MCF 10A (cell line): ENCODE data around the gene NR4A3. TPM values are rescaled to one million over a fixed set of nuclear protein-coding genes. Genes with fewer than 3 reads are reported as not detected.

Experiments used
- BruUV-seq: library from RNA; stranded (reverse); fragments of 400-500 nt; replicated peaks from 2 replicates; lab custom pipeline; 2021; lab: Mats Ljungman, UMichigan
- CTCF ChIA-PET: fragments of 300-600 bp; sonication (Branson Sonifier 250); formaldehyde crosslinking; extraction: SDS; loops from one replicate; lab custom pipeline; 2021; ENCODE audit warnings: antibody characterized with exemption, inconsistent platforms; lab: Yijun Ruan, JAX
- POLR2A ChIA-PET: fragments of 300-600, 350-650 bp; sonication (Branson Sonifier 250); formaldehyde crosslinking; extraction: SDS; loops from one replicate; lab custom pipeline; 2020; ENCODE audit warnings: antibody characterized with exemption, inconsistent platforms; lab: Yijun Ruan, JAX
- DNase-seq: peaks from one replicate; pipeline ENCODE4 v3.0.0-alpha.2; 2018; ENCODE audit not compliant: unreplicated experiment
- H3K27ac Mint-ChIP-seq: one replicate; pipeline ENCODE4 v1.8.0; 2022; ENCODE audit warnings: mild to moderate bottlenecking, low read depth, mixed read lengths; ENCODE audit not compliant: unreplicated experiment
- H3K27me3 Mint-ChIP-seq: one replicate; pipeline ENCODE4 v1.8.0; 2022; ENCODE audit warnings: mixed read lengths; ENCODE audit not compliant: insufficient read depth, unreplicated experiment
- H3K36me3 Mint-ChIP-seq: one replicate; pipeline ENCODE4 v1.8.0; 2022; ENCODE audit warnings: mild to moderate bottlenecking, moderate library complexity, mixed read lengths; ENCODE audit not compliant: insufficient read depth, unreplicated experiment
- H3K4me1 Mint-ChIP-seq: one replicate; pipeline ENCODE4 v1.8.0; 2022; ENCODE audit warnings: mixed read lengths; ENCODE audit not compliant: insufficient read depth, unreplicated experiment
- H3K4me3 Mint-ChIP-seq: one replicate; pipeline ENCODE4 v1.8.0; 2022; ENCODE audit warnings: mild to moderate bottlenecking, moderate library complexity, mixed read lengths; ENCODE audit not compliant: unreplicated experiment
- H3K9me3 Mint-ChIP-seq: one replicate; pipeline ENCODE4 v1.8.0; 2022; ENCODE audit warnings: mixed read lengths; ENCODE audit not compliant: unreplicated experiment
- intact Hi-C: fragments of 100-400 bp; cut with micrococcal nuclease; formaldehyde crosslinking; loops from 2 replicates; pipeline ENCODE4 v1.14.1; 2022
- total RNA-seq: library from RNA; stranded (reverse); gene quantifications from 2 replicates; pipeline ENCODE4 v1.2.3, GENCODE V29; 2022
- TF ChIP-seq, protein P1 (sequence below): fragments of 200-600 bp; IDR thresholded peaks from one replicate; pipeline ENCODE4 v1.8.0; 2022; ENCODE audit warnings: antibody characterized with exemption, mild to moderate bottlenecking; ENCODE audit not compliant: unreplicated experiment

The NR4A3 gene
- total RNA-seq, 1 experiment from 2014 or later = 0.16 TPM

GRCh38 chr9:99873943-99874584, 52.4 kb downstream of the NR4A3 start:
- Mint-ChIP-seq H3K4me1 (peaks cover 6% of the 10 kb centered on the region), H3K36me3 (no peaks in the 10 kb centered on the region), H3K4me3 (no peak overlapping the region), H3K27me3 (peaks cover 55% of the 10 kb centered on the region), H3K9me3 (no peaks in the 10 kb centered on the region), H3K27ac (no peak overlapping the region)
- TF ChIP-seq, protein P1, sequence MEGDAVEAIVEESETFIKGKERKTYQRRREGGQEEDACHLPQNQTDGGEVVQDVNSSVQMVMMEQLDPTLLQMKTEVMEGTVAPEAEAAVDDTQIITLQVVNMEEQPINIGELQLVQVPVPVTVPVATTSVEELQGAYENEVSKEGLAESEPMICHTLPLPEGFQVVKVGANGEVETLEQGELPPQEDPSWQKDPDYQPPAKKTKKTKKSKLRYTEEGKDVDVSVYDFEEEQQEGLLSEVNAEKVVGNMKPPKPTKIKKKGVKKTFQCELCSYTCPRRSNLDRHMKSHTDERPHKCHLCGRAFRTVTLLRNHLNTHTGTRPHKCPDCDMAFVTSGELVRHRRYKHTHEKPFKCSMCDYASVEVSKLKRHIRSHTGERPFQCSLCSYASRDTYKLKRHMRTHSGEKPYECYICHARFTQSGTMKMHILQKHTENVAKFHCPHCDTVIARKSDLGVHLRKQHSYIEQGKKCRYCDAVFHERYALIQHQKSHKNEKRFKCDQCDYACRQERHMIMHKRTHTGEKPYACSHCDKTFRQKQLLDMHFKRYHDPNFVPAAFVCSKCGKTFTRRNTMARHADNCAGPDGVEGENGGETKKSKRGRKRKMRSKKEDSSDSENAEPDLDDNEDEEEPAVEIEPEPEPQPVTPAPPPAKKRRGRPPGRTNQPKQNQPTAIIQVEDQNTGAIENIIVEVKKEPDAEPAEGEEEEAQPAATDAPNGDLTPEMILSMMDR = no peak
- POLR2A ChIA-PET = no interaction called here
- no TSS peak for BruUV-seq
- no peak for DNase-seq
- CTCF ChIA-PET = interaction anchor here (0.5 to 0.6 kb wide), 2 partner anchors 651 to 921 kb away, joined by 3 to 4 read pairs; no protein-coding TSS in a partner anchor
- intact Hi-C loops = loop anchor here (1.0 kb wide), 1 partner anchor 55 kb away; no protein-coding TSS in a partner anchor

DNA sequence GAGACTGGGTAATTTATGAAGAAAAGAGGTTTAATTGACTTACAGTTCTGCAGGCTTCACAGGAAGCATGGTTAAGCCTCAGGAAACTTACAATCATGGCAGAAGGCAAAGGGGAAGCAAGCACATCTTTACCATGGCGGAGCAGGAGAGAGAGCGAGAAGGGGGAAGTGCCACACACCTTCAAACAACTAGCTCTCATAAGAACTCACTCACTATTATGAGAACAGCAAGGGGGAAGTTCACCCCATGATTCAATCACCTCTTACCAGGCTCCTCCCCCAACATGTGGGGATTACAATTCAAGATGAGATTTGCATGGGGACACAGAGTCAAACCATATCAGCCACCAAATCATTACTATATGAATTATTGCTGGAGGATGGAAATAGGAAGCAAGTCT, 54.5 kb downstream of the NR4A3 start:
- intact Hi-C loops = no loop called here
- DNase-seq = no peak
- Mint-ChIP-seq H3K27ac (no peak overlapping the region), H3K36me3 (no peaks in the 10 kb centered on the region), H3K4me1 (peaks cover 6% of the 10 kb centered on the region), H3K4me3 (no peak overlapping the region), H3K9me3 (peaks cover 4% of the 10 kb centered on the region), H3K27me3 (peaks cover 34% of the 10 kb centered on the region)
- TF ChIP-seq, protein P1 = no peak
- BruUV-seq = no TSS peak
- ChIA-PET CTCF (interaction anchor here (0.6 kb wide), 1 partner anchor 379 kb away, joined by 3 read pairs; no protein-coding TSS in a partner anchor), POLR2A (interaction anchor here (1.3 kb wide), 1 partner anchor 30 kb away, joined by 4 read pairs; the partner anchor contains the start of gene STX17)

- no TSS peak for BruUV-seq
- POLR2A ChIA-PET = no interaction called here
- Mint-ChIP-seq H3K9me3 (peaks cover 4% of the 10 kb centered on the region), H3K27me3 (peaks cover 33% of the 10 kb centered on the region), H3K36me3 (no peaks in the 10 kb centered on the region), H3K27ac (no peak overlapping the region), H3K4me3 (no peak overlapping the region), H3K4me1 (peaks cover 4% of the 10 kb centered on the region)
- intact Hi-C loops = no loop called here
- CTCF ChIA-PET = no interaction called here
- no peak for DNase-seq
- TF ChIP-seq, protein P1 = no peak
Observed at GRCh38 chr9:99878651-99879050, 57.0 kb downstream of the NR4A3 start.

DNA sequence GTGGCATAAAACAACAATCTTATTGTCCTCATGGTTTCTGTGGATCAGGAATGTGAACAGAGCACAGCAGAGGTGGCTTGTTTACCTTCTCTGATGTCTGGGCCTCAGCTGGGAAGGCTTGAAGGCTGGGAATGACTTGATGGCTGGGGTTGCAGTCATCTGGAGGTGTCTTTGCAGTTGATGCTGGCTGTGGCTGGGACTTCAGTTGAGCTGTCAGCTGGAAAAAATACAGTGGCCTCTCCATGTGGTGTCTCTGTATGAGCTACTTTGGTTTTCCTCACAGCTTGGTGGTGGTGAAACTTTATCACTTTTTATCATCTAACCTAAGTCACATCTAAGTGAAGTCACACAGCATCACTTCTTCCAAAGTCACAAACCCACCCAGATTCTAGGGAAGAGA, 60.1 kb downstream of the NR4A3 start:
- POLR2A ChIA-PET = interaction anchor here (1.2 kb wide), 1 partner anchor 17 kb away, joined by 3 read pairs; no protein-coding TSS in a partner anchor
- no peaks in the 10 kb centered on the region for H3K36me3 Mint-ChIP-seq
- CTCF ChIA-PET = no interaction called here
- peaks cover 4% of the 10 kb centered on the region for H3K9me3 Mint-ChIP-seq
- no peaks in the 10 kb centered on the region for H3K4me1 Mint-ChIP-seq
- no peak overlapping the region for H3K27ac Mint-ChIP-seq
- DNase-seq = no peak
- H3K4me3 Mint-ChIP-seq = no peak overlapping the region
- peaks cover 2% of the 10 kb centered on the region for H3K27me3 Mint-ChIP-seq
- no TSS peak for BruUV-seq
- TF ChIP-seq, protein P1 = no peak
- intact Hi-C loops = no loop called here
